Motor neuron (in vitro differentiated cells): ENCODE measurements around the gene ZNF232. TPM values are rescaled to one million over a fixed set of nuclear protein-coding genes. Genes with fewer than 3 reads are reported as not detected.
"Not testable (repeated sequence)": the region's sequence is repeated elsewhere in the genome, so short reads cannot be mapped to it uniquely, and the experiment has no call there.

Source experiments
- ATAC-seq, 8 experiments: fragments of 200-7000 bp; cut with Tn5 transposase; replicated peaks in 6 of 8; 2 replicates each; pipeline ENCODE4 v1.8.0; 2021; ENCODE audit warnings: mild to moderate bottlenecking in 8 of 8, moderate library complexity in 8 of 8
- H3K27ac ChIP-seq, 2 donors: fragments of 250-450 bp; sonication (Bioruptor Pico); 2 replicates each; pipeline ENCODE4 v1.9.0; 2021; ENCODE audit warnings: antibody characterized with exemption in 2 of 2, mild to moderate bottlenecking in 2 of 2, moderate library complexity in 1 of 2
- H3K4me1 ChIP-seq, 2 donors: fragments of 250-450 bp; sonication (Bioruptor Pico); replicated peaks in 1 of 2; 2 replicates each; pipeline ENCODE4 v1.6.1; 2021; ENCODE audit warnings: antibody characterized with exemption in 2 of 2, mild to moderate bottlenecking in 2 of 2, moderate library complexity in 1 of 2
- H3K4me3 ChIP-seq, 5 donors: fragments of 250-450 bp; sonication (Bioruptor Pico); 2 replicates each; pipeline ENCODE4 v1.9.0; 2021; ENCODE audit warnings: antibody characterized with exemption in 5 of 5, mild to moderate bottlenecking in 5 of 5, moderate library complexity in 4 of 5
- WGBS, 10 experiments: fragments of 450-650 bp; shearing (Covaris generic); methylation state at CpG; one replicate each; pipeline ENCODE4 v1.0.0; 2022; 5-methylcytosine and 5-hydroxymethylcytosine counted together
- in situ Hi-C, 9 experiments: fragments of 400-800 bp; cut with MboI; loops; one replicate each; pipeline ENCODE4 v1.15.0; 2021; ENCODE audit warnings: low sequenced_read_pairs in 9 of 9, low pct_unique_long_range_greater_than_20kb in 2 of 9; ENCODE audit not compliant: unreplicated experiment in 9 of 9
- total RNA-seq, 8 experiments: library from RNA; unstranded; fragments of 300-600 nt; gene quantifications; 2 replicates each; pipeline versions ENCODE4 v1.2.3 to v1.2.4, GENCODE V29; 2022

The ZNF232 gene
- total RNA-seq, 8 experiments from 2014 or later, result 6.0 to 22.3 (median 16.1) TPM

- in situ Hi-C loops, ATAC-seq, H3K4me3 ChIP-seq, H3K27ac ChIP-seq, H3K4me1 ChIP-seq: not testable (repeated sequence)
- 20 to 83% (median 71%) methylated on average over 1 to 6 of the region's 11 CpGs; no CpG with 5 or more reads in 4 of the 10 experiments for WGBS, 10 experiments
Observed at GRCh38 chr17:5134571-5134970, 22.9 kb upstream of the ZNF232 start.

- in situ Hi-C loops, result not testable (repeated sequence)
Observed at GRCh38 chr17:5133961-5134360, 22.3 kb upstream of the ZNF232 start.

GRCh38 chr17:5133311-5133710 lies 21.6 kb upstream of the ZNF232 start:
- WGBS, 10 experiments, result 20 to 78% methylated on average over 1 to 2 of the region's 8 CpGs; no CpG with 5 or more reads in 8 of the 10 experiments
- no peaks in the 10 kb centered on the region for H3K4me1 ChIP-seq

More at GRCh38 chr17:5133961-5134360, 22.3 kb upstream of the ZNF232 start:
- not testable (repeated sequence) for ATAC-seq, H3K4me3 ChIP-seq, H3K4me1 ChIP-seq, H3K27ac ChIP-seq
- WGBS, 10 experiments, result 20 to 54% methylated on average over 2 to 4 of the region's 8 CpGs; no CpG with 5 or more reads in 8 of the 10 experiments

DNA sequence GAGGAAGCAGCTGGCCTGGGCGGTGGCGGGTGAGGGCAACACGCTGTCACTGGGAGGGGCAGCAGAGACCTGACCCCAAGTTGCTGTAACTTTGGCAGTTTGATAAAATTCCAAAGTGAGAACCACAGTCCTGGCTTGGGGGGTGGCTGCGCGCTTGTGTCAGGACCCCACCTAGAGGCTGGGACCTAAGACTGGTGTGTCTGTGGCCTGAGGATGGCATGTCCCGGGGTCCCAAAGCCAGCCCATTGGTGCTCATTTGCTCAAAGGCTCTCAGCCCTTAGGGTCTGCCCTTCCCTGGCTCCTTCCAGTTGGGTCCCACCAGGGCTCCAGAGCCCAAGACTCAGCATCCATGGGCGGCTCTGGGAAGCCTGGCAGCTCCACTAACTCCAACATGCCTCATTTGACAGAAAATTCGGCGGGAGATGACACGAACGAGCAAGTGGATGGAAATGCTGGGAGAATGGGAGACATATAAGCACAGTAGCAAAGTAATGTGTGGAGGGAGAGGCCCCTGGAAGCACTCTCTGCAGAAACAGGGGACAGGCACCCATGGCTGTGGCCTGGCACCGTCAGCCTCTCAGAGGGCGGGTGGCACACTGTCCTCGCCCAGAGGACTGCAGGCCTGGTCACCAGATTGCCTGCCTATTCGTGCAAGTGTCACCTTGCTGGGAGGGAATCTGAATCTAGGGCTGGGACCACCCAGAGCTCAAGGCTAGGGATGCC lies 21.0 kb upstream of the ZNF232 start:
- H3K4me3 ChIP-seq, in situ Hi-C loops, H3K27ac ChIP-seq, ATAC-seq, H3K4me1 ChIP-seq: not testable (repeated sequence)
- 49 to 87% (median 78%) methylated on average over 1 to 4 of the region's 15 CpGs; no CpG with 5 or more reads in 4 of the 10 experiments for WGBS, 10 experiments

More at GRCh38 chr17:5133311-5133710, 21.6 kb upstream of the ZNF232 start:
- no peak for ATAC-seq
- H3K27ac ChIP-seq, result no peak overlapping the region
- in situ Hi-C loops, result no loop called here
- H3K4me3 ChIP-seq, result no peak overlapping the region

DNA sequence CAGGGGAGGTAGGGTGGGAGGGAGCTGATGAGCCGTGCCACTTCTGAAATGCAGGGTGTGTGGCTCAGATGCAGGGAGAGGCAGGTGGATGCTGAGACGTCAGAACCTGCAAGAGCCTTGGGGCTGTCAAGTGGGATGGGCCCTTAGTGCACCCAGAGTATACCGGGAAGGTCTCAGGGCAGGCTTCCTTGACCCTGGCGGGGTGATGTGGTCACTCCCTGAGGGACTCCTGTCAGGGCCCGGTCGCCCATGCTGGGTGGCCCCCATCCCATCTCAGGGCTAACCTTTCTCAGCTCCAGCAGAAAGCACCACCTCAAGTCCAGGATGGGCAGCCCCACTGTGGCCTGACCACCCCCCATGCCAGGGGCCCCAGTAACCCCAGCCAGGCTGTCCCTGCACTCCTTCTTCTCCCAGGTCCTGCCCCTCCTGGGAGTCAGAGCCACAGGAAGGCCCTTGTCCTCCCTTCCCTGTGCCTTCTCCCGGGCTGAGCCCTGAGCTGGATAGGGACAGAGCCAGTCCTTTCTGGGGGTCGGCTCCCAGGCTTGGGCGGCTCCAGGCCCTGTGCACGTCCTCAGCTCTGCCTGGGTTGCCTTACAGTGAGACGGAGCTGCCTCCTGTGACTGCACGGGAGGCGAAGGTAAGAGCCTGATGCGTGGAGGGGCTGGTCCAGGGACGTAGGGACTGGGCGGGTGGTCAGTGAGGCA lies 20.3 kb upstream of the ZNF232 start:
- H3K4me1 ChIP-seq, in situ Hi-C loops, ATAC-seq, H3K27ac ChIP-seq, H3K4me3 ChIP-seq: not testable (repeated sequence)
- 20 to 100% methylated on average over 1 of the region's 16 CpGs; no CpG with 5 or more reads in 8 of the 10 experiments for WGBS, 10 experiments

GRCh38 chr17:5131146-5131715 lies 19.6 kb upstream of the ZNF232 start:
- in situ Hi-C loops, result no loop called here
- Histone ChIP-seq H3K27ac (no peak overlapping the region), H3K4me3 (no peak overlapping the region), H3K4me1 (no peaks in the 10 kb centered on the region)
- ATAC-seq, result no peak
- WGBS, 10 experiments, result 0 to 100% (median 80%) methylated on average over 1 to 3 of the region's 7 CpGs; no CpG with 5 or more reads in 7 of the 10 experiments

DNA sequence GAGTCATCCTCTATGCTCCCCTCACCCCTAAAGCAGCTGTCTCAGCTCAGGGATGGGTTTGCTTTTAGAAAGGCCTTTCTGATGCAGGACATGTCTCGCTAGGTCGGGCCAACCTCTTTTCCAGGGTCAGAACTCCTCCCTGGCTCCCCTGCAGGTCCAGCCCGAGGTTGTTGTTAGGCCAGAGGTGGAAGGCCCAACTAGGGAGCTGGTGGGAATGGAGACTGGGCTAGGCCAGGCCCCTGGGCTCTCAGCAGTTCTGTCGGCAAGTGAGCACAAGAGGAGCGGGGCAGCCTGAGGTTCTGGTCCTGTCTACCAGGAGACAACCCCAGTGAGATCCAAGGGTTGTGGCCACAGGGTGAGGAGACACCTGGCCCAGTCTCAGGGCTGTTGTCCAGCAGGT lies 19.0 kb upstream of the ZNF232 start:
- H3K4me3 ChIP-seq, ATAC-seq, in situ Hi-C loops, H3K4me1 ChIP-seq, H3K27ac ChIP-seq: not testable (repeated sequence)
- 10 to 40% (median 39%) methylated on average over 1 to 2 of the region's 5 CpGs; no CpG with 5 or more reads in 7 of the 10 experiments for WGBS, 10 experiments

DNA sequence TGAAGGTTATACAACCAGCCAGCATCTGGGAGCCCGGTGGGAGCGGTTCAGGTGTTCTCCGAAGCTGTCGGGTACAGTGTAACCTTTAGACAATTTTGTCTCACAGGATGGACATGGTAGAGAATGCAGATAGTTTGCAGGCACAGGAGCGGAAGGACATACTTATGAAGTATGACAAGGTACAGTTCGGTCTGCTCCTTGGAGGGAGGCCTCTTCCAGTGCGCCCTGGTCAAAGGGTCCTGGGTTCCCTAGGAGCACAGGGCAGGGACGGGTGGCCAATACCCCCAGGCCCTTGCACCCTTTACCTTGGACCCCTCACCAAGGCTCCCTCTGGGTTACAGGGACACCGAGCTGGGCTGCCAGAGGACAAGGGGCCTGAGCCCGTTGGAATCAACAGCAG lies 18.6 kb upstream of the ZNF232 start:
- H3K4me3 ChIP-seq, H3K27ac ChIP-seq, ATAC-seq, H3K4me1 ChIP-seq, in situ Hi-C loops: not testable (repeated sequence)
- WGBS, 10 experiments, result 31 to 100% (median 90%) methylated on average over 2 to 3 of the region's 10 CpGs; no CpG with 5 or more reads in 6 of the 10 experiments

DNA sequence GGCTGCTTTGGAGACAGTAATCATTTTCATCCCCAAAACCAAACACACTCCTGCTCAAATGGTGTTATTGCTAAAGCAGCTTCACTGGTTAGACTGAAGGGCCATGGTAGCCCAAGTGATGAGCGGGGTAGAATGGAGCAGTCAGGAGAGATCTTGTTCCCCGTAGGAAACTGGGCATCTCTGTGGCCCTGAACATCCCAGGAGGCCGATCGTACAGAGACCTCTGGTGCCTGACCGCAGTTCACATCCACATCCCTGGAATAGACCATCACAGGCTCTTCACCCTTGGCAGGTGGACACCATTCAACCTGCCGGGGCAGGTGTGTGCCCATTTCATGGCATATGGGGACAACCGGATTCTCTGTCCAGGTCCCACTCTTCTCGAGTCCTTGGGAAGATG lies 18.1 kb upstream of the ZNF232 start:
- WGBS, 10 experiments, result 80 to 93% (median 90%) methylated on average over 1 to 3 of the region's 8 CpGs; no CpG with 5 or more reads in 7 of the 10 experiments
- H3K27ac ChIP-seq, in situ Hi-C loops, H3K4me3 ChIP-seq, H3K4me1 ChIP-seq, ATAC-seq: not testable (repeated sequence)

- H3K4me3 ChIP-seq, result no peak overlapping the region
- 66 to 78% (median 70%) methylated on average over 2 to 8 of the region's 11 CpGs; no CpG with 5 or more reads in 6 of the 10 experiments for WGBS, 10 experiments
- no peaks in the 10 kb centered on the region for H3K4me1 ChIP-seq
- ATAC-seq, result no peak
- no peak overlapping the region for H3K27ac ChIP-seq
- in situ Hi-C loops, result no loop called here
Observed at GRCh38 chr17:5128905-5129535, 17.3 kb upstream of the ZNF232 start.

DNA sequence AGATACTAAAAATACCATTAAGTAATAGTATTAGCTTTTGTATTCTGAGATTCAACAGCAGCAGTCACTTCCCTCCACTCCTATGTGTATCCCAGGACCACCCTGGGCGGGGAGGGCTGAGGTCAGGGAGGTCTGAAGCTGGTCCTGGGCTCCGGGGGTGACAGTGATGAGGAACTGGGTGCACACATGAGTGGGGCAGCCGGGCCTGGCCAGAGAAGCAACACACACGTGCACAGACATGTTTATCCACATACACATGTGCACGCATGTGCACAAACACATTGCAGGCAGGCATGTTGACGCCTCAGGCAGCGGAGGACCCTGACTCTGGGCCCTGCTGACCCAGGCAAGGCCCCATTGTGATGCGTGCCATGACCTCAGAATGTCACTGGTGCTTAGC lies 16.7 kb upstream of the ZNF232 start:
- H3K4me3 ChIP-seq, H3K4me1 ChIP-seq, in situ Hi-C loops, H3K27ac ChIP-seq, ATAC-seq: not testable (repeated sequence)
- WGBS, 10 experiments, result 0 to 40% (median 25%) methylated on average over 1 to 2 of the region's 8 CpGs; no CpG with 5 or more reads in 7 of the 10 experiments

DNA sequence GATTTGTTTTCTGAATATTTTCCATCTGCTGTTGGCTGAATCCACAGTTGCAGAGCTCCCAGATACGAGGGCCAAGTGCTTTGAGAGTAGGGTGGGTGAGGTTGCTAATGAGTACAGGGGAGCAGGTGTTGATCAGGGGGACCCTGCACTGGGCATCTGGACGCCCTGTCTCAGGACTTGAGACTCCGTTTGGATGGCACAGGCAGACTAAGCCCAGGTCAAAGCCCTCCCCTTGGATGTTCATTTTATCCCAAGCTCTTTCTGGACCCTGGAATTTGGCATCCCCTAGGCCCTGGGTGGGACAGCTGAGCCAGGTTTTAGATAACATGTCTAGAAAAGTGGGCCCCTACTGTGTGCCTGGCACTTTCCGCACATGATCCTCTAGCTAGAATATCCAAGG lies 16.2 kb upstream of the ZNF232 start:
- Histone ChIP-seq H3K27ac (no peak overlapping the region), H3K4me3 (no peak overlapping the region), H3K4me1 (no peaks in the 10 kb centered on the region)
- ATAC-seq, result no peak
- WGBS, 10 experiments, result 14 to 83% (median 73%) methylated on average over 1 to 3 of the region's 4 CpGs; no CpG with 5 or more reads in 3 of the 10 experiments
- in situ Hi-C loops, result no loop called here
